Loucy (cell line): ENCODE data around the gene FARS2.
A peak's percentile ranks its signal among the peaks of the same experiment; 100 is the strongest.

ENCODE experiments used
- H2AFZ ChIP-seq: fragments of 200-600 bp; sonication (generic); 2 replicates; pipeline ENCODE4 v1.6.0; 2016; ENCODE audit warnings: antibody characterized with exemption, mild to moderate bottlenecking, low read length, moderate library complexity
- H3F3A ChIP-seq: fragments of 200-600 bp; 2 replicates; pipeline ENCODE4 v1.6.0; 2016; ENCODE audit warnings: antibody characterized with exemption, low read depth, mild to moderate bottlenecking
- H3K27me3 ChIP-seq: fragments of 200-600 bp; sonication (generic); 2 replicates; pipeline ENCODE4 v1.6.1; 2014; ENCODE audit warnings: low read length, mild to moderate bottlenecking; ENCODE audit not compliant: insufficient read depth, poor library complexity, severe bottlenecking
- H3K36me3 ChIP-seq: fragments of 200-600 bp; sonication (generic); 2 replicates; pipeline ENCODE4 v1.6.1; 2016; ENCODE audit warnings: low read length; ENCODE audit not compliant: insufficient read depth
- H3K4me1 ChIP-seq: fragments of 200-600 bp; sonication (generic); 2 replicates; pipeline ENCODE4 v1.5.1; 2014; ENCODE audit warnings: low read length, mild to moderate bottlenecking; ENCODE audit not compliant: insufficient read depth, poor library complexity, severe bottlenecking
- H3K4me2 ChIP-seq: fragments of 200-600 bp; sonication (generic); 2 replicates; pipeline ENCODE4 v1.6.0; 2014; ENCODE audit warnings: antibody characterized with exemption, low read length, low read depth, mild to moderate bottlenecking; ENCODE audit not compliant: poor library complexity, severe bottlenecking
- H3K4me3 ChIP-seq: fragments of 200-600 bp; sonication (generic); 2 replicates; pipeline ENCODE4 v1.5.1; 2014; ENCODE audit warnings: low read length, mild to moderate bottlenecking, mixed read lengths; ENCODE audit not compliant: poor library complexity, severe bottlenecking
- H3K79me2 ChIP-seq: fragments of 200-600 bp; sonication (generic); 2 replicates; pipeline ENCODE4 v1.6.1; 2014; ENCODE audit warnings: low read length; ENCODE audit not compliant: insufficient read depth
- H3K9ac ChIP-seq: fragments of 200-600 bp; sonication (generic); 2 replicates; pipeline ENCODE4 v1.6.0; 2014; ENCODE audit warnings: mild to moderate bottlenecking, low read depth, low read length, moderate library complexity; ENCODE audit not compliant: poor library complexity, severe bottlenecking
- H3K9me2 ChIP-seq: fragments of 200-600 bp; sonication (generic); replicated peaks from 2 replicates; pipeline ENCODE4 v1.6.1; 2016; ENCODE audit warnings: low read depth, low read length, mixed read lengths
- H3K9me3 ChIP-seq: fragments of 200-600 bp; sonication (generic); 2 replicates; pipeline ENCODE4 v1.6.1; 2014; ENCODE audit warnings: mild to moderate bottlenecking, antibody characterized with exemption, low read length, low read depth; ENCODE audit not compliant: insufficient read depth
- H4K20me1 ChIP-seq: fragments of 200-600 bp; sonication (generic); 2 replicates; pipeline ENCODE4 v1.6.0; 2014; ENCODE audit warnings: antibody characterized with exemption, low read length, mild to moderate bottlenecking; ENCODE audit not compliant: insufficient read depth, poor library complexity, severe bottlenecking
- CTCF ChIP-seq: fragments of 200-600 bp; sonication (generic); conservative IDR thresholded peaks from 2 replicates; pipeline ENCODE4 v1.5.1; 2014; ENCODE audit warnings: mild to moderate bottlenecking, antibody characterized with exemption, low read length
- EZH2phosphoT487 ChIP-seq: fragments of 200-600 bp; IDR thresholded peaks from 2 replicates; pipeline ENCODE4 v1.6.1; 2018; ENCODE audit warnings: antibody characterized with exemption, mild to moderate bottlenecking, moderate library complexity, borderline replicate concordance

Gene FARS2

GRCh38 chr6:5764401-5764955 lies 503.2 kb downstream of the FARS2 start:
- no peak overlapping the region for H2AFZ ChIP-seq
- H3K79me2 ChIP-seq = no peaks in the 10 kb centered on the region
- H3K4me2 ChIP-seq = no peak overlapping the region
- no peaks in the 10 kb centered on the region for H4K20me1 ChIP-seq
- no peak overlapping the region for H3K4me3 ChIP-seq
- H3F3A ChIP-seq = no peaks in the 10 kb centered on the region
- no peak overlapping the region for H3K9ac ChIP-seq
- H3K4me1 ChIP-seq = no peaks in the 10 kb centered on the region
- H3K27me3 ChIP-seq = no peaks in the 10 kb centered on the region
- H3K9me2 ChIP-seq = no peaks in the 10 kb centered on the region
- no peaks in the 10 kb centered on the region for H3K36me3 ChIP-seq
- TF ChIP-seq EZH2phosphoT487 (no peak), CTCF (no peak)
- no peaks in the 10 kb centered on the region for H3K9me3 ChIP-seq

- no peak overlapping the region for H2AFZ ChIP-seq
- TF ChIP-seq EZH2phosphoT487 = no peak
- TF ChIP-seq CTCF = no peak
- no peak overlapping the region for H3K4me3 ChIP-seq
- H3K36me3 ChIP-seq = no peaks in the 10 kb centered on the region
- no peak overlapping the region for H3K4me2 ChIP-seq
- H3K79me2 ChIP-seq = no peaks in the 10 kb centered on the region
- H3K4me1 ChIP-seq = no peaks in the 10 kb centered on the region
- no peak overlapping the region for H3K9ac ChIP-seq
- H3K9me2 ChIP-seq = no peaks in the 10 kb centered on the region
- no peaks in the 10 kb centered on the region for H3F3A ChIP-seq
- no peaks in the 10 kb centered on the region for H4K20me1 ChIP-seq
- no peaks in the 10 kb centered on the region for H3K27me3 ChIP-seq
- no peaks in the 10 kb centered on the region for H3K9me3 ChIP-seq
These were observed 503.9 kb downstream of the FARS2 start for GRCh38 chr6:5765141-5765760.

GRCh38 chr6:5766260-5766659 lies 504.9 kb downstream of the FARS2 start:
- Histone ChIP-seq H3F3A (no peaks in the 10 kb centered on the region), H2AFZ (no peak overlapping the region), H3K27me3 (no peaks in the 10 kb centered on the region), H3K9me2 (no peaks in the 10 kb centered on the region), H3K9me3 (no peaks in the 10 kb centered on the region), H3K4me1 (no peaks in the 10 kb centered on the region), H3K79me2 (no peaks in the 10 kb centered on the region), H4K20me1 (no peaks in the 10 kb centered on the region), H3K4me2 (no peak overlapping the region), H3K9ac (no peak overlapping the region), H3K4me3 (no peak overlapping the region), H3K36me3 (no peaks in the 10 kb centered on the region)
- no peak for TF ChIP-seq EZH2phosphoT487
- TF ChIP-seq CTCF = peak; percentile 76
